H1 (cell line): ENCODE measurements around the gene SH3RF3.

Source experiments
- CEBPB ChIP-seq: IDR thresholded peaks from 2 replicates; pipeline ENCODE4 v1.6.1; 2012; ENCODE audit warnings: low read depth, low read length
- EZH2 ChIP-seq: fragments of 200-600 bp; sonication (generic); IDR thresholded peaks from 2 replicates; pipeline ENCODE4 v1.7.1; 2012; ENCODE audit warnings: low read depth, mild to moderate bottlenecking, moderate library complexity, low read length, inconsistent platforms; ENCODE audit not compliant: severe bottlenecking
- HDAC6 ChIP-seq: IDR thresholded peaks from one replicate; pipeline ENCODE4 v1.7.1; 2012; ENCODE audit warnings: low read depth, mild to moderate bottlenecking, inconsistent platforms, low read length, moderate library complexity
- TAF1 ChIP-seq: IDR thresholded peaks from 2 replicates; pipeline ENCODE4 v1.6.1; 2011; ENCODE audit warnings: mild to moderate bottlenecking, low read depth, low read length
- TF ChIP-seq, protein P1 (sequence below): IDR thresholded peaks from 2 replicates; pipeline ENCODE4 v1.6.1; 2012; ENCODE audit warnings: inconsistent platforms
- TF ChIP-seq, protein P2 (sequence below), 3 experiments: IDR thresholded peaks; 1 replicate in 2 of 3; 2 replicates in 1 of 3; pipeline versions ENCODE4 v1.5.1 to v1.6.1; 2011; ENCODE audit warnings: low read length in 3 of 3, mild to moderate bottlenecking in 3 of 3, inconsistent platforms in 2 of 3, low read depth in 1 of 3, moderate library complexity in 1 of 3; ENCODE audit not compliant: insufficient read depth in 1 of 3; ENCODE audit errors: control extremely low read depth in 1 of 3

DNA sequence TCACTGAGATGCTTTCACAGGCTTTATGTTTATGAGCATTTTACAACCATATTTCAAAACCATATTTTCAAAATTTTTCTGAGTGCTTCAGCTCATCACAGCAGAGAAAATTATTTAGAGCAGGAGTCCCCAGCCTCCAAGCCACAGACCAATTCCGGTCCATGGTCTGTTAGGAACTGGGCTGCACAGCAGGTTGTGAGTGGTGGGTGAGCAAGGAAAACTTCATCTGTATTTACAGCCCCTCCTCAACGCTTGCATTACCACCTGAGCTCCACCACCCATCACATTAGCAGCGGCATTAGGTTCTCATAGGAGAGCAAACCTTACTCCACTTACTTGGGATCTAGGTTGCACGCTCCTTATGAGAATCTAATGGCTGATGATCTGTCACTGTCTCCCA is 319.2 kb downstream of the SH3RF3 start:
- TF ChIP-seq CEBPB, result no peak
- no peak for TF ChIP-seq HDAC6
- no peak for TF ChIP-seq EZH2
- TF ChIP-seq, protein P1, sequence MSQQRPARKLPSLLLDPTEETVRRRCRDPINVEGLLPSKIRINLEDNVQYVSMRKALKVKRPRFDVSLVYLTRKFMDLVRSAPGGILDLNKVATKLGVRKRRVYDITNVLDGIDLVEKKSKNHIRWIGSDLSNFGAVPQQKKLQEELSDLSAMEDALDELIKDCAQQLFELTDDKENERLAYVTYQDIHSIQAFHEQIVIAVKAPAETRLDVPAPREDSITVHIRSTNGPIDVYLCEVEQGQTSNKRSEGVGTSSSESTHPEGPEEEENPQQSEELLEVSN, result no peak
- no peak for TF ChIP-seq TAF1
- TF ChIP-seq, protein P2, sequence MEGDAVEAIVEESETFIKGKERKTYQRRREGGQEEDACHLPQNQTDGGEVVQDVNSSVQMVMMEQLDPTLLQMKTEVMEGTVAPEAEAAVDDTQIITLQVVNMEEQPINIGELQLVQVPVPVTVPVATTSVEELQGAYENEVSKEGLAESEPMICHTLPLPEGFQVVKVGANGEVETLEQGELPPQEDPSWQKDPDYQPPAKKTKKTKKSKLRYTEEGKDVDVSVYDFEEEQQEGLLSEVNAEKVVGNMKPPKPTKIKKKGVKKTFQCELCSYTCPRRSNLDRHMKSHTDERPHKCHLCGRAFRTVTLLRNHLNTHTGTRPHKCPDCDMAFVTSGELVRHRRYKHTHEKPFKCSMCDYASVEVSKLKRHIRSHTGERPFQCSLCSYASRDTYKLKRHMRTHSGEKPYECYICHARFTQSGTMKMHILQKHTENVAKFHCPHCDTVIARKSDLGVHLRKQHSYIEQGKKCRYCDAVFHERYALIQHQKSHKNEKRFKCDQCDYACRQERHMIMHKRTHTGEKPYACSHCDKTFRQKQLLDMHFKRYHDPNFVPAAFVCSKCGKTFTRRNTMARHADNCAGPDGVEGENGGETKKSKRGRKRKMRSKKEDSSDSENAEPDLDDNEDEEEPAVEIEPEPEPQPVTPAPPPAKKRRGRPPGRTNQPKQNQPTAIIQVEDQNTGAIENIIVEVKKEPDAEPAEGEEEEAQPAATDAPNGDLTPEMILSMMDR (IDR thresholded peaks at IDR 0.05; ENCODE audit: control extremely low read depth in 1 of 3, insufficient read depth in 1 of 3, low read depth in 1 of 3, low read length in 3 of 3), result no peak
